Activated CD8-positive, alpha-beta memory T cell treated with anti-CD3 and anti-CD28 coated beads, Interleukin-2, amount 50 U/mL, for 1 hour (primary cell): ENCODE results near the gene PAX9.
"Not testable (repeated sequence)": the region's sequence is repeated elsewhere in the genome, so short reads cannot be mapped to it uniquely, and the experiment has no call there.

ENCODE experiments used
- DNase-seq: peaks from one replicate; pipeline ENCODE4 v3.0.0-alpha.2; 2020; ENCODE audit errors: extremely low read depth

Gene PAX9

DNA sequence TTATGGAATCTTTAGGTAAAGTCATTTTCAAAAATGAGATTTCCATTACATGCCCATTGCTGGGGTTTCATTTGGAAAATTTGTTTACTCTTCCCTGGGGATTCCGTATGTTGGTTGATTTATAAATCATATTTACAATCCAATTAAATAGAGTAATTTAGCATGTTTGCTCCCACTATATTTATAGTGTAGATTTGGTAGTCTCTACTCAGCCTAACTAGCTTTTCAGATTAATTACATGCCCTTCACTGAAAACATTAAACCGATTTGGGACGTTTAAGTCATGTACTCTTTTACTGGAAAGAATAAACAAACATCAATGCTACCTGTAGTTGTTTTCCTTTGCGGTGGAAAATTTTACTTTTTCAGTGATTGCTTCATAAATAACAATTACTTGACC is 10.4 kb downstream of the PAX9 start:
- no peak for DNase-seq

DNA sequence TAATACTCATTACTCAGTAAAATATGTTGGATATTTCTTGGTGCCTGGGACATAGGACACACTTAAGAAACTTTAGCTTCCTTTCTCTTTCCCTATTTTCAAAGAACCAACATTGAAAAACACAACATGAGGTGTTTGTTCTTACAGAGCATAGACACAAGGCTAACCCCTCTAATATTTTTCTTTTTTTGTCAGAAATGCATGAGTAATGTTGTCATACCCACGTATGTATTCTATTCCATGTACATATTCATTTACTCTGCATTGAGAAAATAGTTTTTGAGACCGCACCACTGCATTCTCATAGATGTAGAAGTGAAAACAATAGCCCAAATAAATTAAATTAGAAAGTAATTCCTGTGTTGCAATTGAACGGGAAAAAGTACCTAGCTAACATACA is 13.0 kb downstream of the PAX9 start:
- DNase-seq = no peak

DNA sequence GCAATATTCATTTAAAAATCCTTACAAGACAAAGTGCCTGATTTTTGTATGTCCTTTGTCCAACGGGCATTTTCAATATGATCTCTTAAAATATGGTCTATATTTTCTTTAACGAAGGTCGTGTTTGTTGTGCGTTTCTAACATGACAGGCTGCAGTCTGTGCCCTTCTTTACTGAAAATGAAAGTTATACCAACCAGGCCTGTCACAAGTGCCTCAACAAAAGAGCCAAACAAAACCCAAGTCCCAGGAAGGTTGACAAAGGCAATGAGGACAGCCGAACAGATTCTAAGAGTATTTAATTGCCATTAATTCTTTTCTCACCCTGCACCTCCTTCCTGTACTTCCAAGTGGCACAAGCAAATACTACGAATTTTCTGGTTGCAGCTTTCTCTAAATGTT is 13.9 kb downstream of the PAX9 start:
- no peak for DNase-seq

DNA sequence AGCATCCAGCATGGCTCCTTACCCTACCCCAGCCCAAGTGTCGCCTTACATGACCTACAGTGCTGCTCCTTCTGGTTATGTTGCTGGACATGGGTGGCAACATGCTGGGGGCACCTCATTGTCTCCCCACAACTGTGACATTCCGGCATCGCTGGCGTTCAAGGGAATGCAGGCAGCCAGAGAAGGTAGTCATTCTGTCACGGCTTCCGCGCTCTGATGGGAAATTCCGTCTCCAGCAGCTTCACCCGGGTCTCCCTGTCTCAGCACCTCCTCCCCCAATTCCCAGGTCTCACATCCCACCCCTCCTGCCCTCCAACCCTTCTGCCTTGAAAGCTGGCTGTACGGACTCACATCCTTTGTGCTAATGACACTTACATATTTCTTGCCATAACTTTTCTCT is 14.6 kb downstream of the PAX9 start:
- no peak for DNase-seq

DNA sequence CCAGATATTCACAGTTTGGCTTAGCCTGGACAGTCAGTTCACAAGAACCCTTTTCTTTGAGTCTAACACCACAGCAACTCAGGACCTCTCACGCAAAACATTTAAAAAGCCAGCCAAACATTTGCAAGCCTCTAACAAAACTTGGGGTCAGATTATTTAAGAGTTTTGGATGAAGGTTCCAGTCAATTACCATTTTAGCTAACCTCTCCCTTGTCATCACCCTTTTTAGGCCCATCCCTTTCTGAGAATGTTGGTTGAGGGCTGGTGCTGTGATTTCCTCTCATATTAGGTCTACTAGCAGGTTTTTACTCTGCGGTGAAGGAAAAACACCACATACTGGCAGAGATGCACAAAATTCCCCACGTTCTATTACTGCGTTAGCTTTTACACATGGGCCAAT is 20.7 kb downstream of the PAX9 start:
- no peak for DNase-seq

DNA sequence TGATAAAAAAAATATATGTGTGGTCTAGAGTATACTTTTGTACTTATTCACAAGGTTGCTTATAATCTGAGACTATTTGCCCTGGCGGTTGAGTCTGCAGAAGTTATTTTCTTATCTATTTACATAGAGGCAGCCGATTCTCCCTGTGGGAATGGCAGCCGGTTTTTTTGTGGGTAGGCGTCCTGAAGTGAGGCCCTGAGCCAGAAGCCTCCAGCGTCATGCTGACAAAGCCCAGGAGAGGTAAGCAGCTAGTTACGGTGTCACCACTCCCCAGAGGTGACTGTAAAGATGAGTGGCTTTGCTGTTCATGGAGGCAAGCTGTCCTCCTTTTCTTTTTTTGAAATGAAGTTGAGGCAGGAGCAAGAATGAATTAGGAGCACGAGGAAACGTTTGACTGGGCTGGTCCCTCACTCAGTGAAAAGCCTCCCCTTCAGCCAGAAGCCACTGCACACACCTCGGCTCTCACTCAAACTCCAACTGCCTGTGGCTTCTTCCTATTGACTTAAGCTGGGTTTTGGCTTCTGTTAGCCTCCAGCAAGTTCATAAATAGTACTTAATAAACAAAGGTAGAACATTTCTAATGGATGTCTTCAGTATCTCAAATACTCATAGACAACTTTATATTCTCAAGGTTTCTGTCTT is 21.5 kb downstream of the PAX9 start:
- no peak for DNase-seq

DNA sequence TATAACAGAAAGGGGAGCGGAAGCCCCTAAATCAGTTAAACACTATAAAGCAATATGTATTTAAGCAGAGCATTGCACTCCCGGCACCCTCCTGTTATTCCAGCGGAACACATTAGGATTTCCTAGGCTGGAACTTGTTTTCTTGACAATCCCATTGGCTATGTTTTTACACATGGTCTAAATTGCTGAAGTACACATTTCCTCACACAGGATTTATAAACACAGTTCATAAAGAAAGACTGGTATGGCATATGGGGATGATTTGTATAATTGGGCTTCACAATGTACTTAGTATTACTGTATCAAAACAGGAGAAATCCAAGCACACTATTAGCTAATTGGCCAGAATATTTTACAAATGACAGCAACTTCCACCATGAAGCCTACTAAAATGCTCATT is 23.3 kb downstream of the PAX9 start:
- DNase-seq = no peak

DNA sequence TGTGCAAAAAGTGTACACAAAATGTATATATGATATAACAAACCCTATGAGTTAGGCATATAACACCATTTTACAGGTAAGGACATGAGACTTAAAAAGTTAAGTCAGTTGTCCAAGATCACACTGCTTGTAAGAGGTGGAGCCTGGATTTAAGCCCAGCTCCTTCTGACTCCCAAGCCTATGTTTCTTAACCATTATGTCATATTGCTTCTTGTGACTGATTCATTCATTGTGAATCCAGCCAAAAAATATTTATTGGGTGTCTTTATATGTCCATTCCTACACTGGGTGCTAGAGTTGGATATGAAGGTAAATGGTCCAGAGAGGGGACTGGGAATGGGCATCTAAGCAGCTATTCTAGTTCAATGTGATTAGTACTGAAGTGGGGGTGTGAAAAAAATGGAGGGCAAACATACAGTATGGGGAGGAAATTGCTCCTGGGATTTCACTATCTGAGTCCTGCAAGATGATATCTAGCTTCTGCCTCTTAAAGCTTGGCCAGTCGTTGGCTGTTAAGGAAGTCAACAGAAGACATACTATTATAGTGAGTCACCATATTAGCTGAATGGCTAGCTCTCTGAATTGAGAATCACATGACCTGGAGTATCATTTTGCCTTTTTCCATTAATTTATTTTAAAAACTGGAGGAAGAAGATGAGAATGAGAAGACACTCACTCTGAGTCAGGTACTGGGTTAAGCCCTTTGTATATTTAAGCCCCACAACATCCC is 28.8 kb downstream of the PAX9 start:
- no peak for DNase-seq

DNA sequence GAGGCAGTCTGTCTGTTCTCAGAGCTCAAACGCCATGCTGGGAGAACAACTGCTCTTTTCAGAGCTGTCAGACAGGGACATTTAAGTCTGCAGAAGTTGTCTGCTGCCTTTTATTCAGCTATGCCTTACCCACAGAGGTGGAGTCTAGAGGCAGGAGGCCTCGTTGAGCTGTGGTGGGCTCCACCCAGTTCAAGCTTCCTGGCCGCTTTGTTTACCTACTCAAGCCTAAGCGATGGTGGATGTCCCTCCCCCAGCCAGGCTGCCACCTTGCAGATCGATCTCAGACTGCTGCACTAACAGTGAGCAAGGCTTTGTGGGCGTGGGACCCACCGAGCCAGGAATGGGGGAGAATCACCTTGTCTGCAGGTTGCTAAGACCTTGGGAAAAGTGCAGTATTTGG is 37.8 kb downstream of the PAX9 start:
- DNase-seq = not testable (repeated sequence)

DNA sequence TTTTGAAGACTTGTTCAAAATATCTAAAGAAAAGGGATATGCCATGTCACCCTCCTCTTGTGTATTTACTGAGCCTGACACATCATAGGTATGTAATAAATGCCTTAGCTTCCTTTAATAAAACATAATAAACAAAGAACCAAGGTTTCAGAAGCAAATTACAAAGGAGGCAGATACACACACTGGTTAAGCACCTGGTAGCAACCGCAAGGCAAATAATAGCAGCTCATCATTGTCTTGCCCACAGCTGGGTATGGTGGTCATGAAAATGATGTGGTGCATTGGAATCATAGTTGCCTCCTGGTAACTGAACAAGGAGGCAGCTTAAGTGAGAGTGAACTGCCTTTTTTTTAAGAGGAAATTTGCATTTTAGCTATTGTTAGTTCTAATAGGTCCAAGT is 39.0 kb downstream of the PAX9 start:
- DNase-seq = no peak

DNA sequence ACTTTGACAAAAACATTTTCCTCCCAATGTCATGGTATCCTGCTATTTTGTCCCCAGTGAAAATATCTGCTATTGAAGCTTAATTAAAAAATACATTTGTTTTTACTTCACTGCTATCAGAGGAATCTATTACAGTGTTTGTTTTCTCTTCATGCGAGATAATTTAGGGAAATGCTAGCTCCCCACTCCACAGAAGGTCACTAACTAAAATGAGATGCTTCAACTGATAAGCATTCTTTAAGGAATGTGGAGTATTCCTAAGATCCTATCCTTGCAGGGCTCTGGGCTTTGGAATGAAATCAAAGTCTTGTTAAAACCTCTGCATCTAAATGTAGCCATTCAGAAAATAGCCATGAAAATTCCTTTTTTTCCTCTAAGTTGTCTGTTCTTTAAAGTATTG is 39.5 kb downstream of the PAX9 start:
- DNase-seq = no peak

DNA sequence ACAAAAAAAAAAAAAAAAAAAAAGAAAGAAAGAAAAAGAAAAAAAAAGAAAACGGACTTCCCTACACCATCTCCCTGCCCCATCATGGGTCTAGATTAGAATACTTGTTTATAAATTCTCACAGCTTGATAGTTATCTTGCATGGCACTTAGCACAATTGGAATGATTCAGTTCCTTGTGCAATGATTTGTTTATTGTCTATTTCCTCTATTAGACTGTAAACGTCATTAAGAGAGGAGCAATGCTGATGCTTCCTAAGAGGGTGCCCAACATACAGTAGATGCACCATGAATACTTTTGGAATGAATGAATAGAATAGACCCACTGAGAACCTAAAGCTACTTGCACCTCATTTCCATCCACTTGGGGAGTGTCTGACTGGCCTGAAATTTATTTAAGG is 40.8 kb downstream of the PAX9 start:
- no peak for DNase-seq

DNA sequence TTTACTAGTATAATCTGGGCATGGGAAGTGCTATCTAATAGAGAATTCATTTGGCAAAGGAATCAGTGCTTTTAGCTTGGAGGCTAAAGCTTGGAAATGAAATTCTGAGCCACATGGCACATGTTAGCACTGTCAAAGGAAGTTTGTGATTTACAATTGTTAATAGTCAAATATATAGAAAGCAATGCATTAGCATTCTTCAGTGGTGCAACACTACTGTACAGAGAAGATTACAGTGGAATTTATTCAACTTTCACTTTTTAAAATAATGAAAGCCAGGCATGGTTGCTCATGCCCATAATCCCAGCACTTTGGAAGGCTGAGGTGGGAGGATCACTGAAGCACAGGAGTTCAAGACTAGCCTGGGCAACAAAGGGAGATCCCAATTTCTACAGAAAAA is 45.9 kb downstream of the PAX9 start:
- no peak for DNase-seq

DNA sequence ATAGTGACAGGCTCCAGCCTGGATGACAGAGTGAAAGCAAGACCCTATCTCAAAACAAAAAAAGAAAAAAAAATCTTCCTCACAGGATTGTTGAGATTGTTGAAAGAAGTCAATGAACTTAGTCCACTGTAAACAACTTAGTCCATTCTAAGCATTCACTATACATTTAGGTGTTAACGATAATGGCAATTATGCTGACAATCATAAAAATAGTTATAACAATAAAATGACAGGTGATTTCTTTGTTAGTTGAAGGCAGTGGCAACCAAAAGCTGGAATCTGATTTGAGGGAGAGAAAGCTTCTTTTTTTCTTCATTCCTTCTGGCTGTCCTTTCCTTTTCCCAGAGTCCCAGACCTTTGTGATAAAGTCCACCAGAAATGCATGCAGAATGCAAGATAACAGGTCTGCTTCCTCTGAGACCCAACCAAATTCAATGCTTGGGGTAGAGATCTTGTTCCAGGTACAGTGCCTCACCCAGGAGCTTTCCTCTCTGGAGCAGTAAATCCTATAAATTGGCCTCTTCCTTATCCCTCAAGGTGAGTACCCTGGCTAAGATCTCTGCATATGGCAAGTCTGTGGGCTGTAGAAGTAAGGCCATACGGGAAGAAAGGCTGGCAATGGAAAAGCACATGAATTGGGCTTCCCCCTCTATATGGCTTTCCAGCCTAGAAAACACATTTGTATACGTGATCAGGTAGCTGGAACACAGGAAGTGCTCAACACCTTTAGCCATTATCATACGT is 52.5 kb downstream of the PAX9 start:
- DNase-seq = no peak

DNA sequence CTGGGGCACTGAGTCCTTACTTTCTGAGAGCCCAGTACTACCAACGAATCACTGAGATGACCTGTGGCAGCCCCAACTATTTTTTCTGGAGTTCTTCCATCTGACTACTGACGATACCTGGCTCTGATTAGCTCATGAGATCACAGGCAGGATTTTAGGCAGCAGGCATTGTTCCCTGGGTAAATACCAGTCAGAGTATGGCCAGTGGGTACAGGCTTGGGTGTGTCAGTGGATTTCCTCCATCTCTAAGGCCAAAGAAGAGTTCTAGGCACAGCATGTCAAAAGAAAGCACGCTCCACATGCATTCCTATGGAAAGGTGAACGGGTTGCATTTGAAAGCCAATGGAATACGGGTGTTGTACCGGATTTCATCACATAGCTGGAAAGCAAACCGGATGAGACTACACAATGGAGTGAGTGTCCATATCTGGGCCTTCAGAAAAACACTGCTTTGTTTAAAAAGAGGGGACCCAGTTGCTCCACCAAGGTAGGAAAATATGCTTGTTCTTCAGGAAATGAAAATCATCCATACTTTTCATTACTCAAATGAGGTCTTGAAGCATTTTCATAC is 55.0 kb downstream of the PAX9 start:
- no peak for DNase-seq

DNA sequence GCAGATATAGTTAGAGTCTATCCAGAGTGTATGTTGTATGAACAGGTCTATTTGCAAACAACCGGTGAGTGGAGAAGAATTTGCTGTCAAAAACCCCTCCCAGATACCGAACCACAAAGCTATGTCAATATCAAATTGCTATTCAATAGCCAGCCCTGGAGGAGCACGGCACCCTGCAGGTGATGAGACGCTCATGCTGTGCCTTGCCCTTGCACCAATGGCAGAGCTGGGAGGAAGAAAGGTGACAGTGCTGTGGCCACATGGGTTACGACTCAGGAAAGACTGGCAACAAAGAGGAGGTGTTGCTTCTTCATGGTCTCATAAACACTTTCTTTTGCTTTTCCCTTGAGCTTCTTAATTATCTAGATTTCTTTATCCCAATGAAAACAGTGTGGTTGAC is 55.7 kb downstream of the PAX9 start:
- no peak for DNase-seq

DNA sequence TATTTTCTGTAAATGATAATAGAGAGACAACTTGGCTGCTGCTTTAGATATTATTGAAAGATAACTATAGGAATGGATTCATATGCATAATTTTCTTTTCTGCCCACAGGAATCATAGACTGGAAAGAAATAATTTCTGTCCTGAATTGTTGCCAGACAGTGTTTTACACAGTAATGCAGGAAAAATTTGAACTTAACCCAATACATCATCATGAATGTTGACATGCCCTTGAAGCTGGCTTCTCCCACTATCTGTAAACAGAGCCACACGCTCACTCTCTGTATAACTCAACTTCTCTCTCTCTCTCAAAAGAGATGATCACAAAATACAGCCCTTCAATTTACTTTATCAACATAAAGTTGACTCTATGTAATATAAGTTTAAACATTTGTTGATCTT is 56.6 kb downstream of the PAX9 start:
- no peak for DNase-seq

DNA sequence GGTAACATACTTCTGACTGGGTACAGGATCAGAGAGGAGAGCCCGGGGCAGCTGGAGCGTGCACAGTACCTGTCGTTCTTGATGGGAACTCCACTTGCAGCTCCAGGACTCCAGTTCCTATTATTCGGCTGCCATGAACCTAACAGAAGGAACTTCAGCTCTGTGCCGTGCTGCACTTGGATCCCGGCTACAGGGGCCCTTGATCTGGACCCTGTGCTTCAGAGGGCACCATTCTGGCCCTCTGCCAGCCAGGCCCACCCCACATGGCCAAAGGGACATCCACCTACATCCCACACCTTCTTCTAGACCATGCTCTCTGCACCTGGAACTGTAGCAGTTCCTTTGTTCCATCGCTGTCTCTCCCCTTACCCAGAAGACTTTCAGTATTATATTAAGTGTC is 58.2 kb downstream of the PAX9 start:
- DNase-seq = no peak

DNA sequence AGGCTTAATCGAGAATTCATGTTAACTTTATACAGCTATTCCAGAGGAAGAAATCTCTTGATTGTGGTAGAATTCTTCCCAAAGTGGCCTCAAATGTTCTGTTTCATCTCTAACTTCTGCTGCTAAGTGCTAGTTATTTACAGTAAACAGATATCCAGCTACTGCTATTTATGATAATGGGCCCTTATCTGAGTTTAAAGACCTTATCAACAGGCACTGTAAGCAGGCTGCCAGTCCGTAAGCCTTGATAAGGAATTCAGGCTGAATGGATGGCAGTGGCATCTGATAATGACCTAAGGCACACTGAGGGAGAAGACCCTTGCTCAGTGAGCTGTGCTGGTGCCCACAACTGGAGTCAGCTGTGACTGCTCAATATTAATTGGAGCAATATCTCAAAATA is 59.0 kb downstream of the PAX9 start:
- DNase-seq = no peak

DNA sequence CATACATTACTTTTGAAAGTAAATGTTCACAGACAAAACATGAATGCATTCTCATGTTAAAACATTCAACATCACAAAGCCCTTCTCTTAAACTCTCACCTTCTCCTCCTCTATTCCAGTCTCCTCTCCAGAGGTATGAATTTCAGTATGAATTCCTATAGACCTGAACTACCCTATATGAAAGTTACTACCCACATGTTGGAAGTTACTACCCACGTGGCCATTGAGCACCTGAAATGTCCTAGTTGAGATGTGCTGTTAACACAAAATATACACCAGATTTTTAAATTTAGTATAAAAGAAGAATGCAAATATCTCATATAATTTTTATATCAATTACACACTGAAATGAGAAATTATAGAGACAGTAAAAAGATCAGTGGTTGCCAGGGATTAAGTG is 60.2 kb downstream of the PAX9 start:
- no peak for DNase-seq

DNA sequence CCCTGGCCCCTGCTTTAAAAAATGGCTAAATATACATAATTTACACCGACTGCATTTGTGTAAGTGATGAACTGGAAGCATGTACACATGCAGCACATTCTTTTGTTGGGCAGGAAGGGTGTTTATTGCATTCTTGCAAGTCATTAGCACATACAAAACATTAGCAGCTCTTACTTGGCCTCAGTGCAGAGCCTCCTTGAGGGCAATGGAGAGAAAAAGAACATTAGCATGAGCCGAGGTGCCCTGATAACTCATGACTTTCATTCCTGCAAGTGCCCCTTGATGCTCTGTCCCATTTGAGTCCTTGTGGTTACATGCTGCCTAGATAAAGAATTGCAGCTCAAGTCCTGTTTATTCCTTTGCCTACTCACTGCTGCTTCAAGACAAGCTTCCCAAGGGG is 61.9 kb downstream of the PAX9 start:
- DNase-seq = no peak

DNA sequence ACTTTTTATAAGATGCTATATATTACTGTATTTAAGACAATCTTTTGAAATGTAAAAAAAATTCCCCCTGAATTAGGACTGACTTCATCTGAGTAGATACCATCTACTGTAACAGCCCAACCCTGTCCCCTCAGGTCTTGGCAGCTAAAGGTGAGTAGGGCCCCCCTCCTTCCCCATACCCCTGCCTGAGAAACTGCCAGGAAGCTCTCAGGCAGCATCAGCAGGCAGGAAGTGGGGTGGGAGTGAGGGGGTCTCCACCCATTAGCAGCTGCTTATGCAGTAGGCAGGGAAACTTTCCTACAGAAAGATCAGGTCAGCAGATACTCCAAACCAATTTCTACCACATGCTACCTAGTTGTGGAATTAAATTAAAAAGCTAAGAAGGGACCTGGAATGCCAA is 62.5 kb downstream of the PAX9 start:
- DNase-seq = no peak

DNA sequence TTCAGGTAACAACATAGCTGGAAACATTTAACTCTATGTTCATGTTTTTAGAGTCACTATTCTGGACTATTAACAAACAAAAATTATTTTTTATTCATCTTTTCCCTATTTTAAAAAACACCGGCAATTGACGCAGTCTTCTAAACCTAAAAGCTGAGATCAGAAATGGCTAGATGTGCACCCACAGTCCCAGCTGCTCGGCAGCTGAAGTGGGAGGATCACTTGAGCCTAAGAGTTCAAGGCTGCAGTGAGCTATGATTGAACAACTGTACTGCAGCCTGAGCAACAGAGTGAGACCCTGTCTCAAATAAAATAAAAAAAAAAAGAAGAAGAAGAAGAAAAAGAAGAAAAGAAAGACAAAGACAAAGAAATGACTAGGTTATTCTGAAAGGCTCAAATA is 64.5 kb downstream of the PAX9 start:
- no peak for DNase-seq
